ENCODE results near the gene NUP93. TPM values are rescaled to one million over a fixed set of nuclear protein-coding genes. Genes with fewer than 3 reads are reported as not detected.

NUP93 gene
- total RNA-seq, 1 donor from 2014 or later: 27.1 TPM

DNA sequence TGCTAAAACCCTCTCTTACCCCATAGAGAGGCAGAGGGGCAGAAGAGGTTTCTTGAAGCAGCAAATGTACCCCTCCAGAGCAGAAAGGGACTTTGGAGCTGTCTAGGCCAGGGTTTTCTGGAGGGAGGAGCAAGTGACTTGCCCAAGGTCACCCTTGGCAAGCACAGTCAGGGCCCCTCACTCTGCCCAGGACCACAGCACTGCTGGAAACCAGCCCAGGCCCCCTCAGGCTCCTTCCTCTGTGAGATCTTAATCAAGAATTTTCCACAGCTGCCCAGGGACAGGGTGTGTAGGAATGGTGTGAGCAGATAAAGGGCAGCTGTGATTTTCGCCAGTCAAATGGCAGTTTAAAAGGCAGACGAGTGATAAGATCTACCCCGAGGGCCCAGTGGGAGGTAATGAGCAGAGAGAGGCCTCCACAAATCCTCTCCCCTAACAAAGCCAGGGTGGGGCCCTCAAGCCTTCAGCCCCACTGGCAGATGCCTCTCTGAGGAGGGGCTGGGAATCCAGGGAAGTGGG, 131.2 kb downstream of the NUP93 start:
- Histone ChIP-seq H3K27me3 (ENCODE audit: low read depth) (no peaks in the 10 kb centered on the region), H3K4me3 (no peak overlapping the region), H3K36me3 (no peaks in the 10 kb centered on the region), H3K27ac (replicated peaks) (no peak overlapping the region), H3K4me1 (no peaks in the 10 kb centered on the region), H3K9me3 (replicated peaks) (no peaks in the 10 kb centered on the region)
- DNase-seq: no peak
- TF ChIP-seq, protein P1, sequence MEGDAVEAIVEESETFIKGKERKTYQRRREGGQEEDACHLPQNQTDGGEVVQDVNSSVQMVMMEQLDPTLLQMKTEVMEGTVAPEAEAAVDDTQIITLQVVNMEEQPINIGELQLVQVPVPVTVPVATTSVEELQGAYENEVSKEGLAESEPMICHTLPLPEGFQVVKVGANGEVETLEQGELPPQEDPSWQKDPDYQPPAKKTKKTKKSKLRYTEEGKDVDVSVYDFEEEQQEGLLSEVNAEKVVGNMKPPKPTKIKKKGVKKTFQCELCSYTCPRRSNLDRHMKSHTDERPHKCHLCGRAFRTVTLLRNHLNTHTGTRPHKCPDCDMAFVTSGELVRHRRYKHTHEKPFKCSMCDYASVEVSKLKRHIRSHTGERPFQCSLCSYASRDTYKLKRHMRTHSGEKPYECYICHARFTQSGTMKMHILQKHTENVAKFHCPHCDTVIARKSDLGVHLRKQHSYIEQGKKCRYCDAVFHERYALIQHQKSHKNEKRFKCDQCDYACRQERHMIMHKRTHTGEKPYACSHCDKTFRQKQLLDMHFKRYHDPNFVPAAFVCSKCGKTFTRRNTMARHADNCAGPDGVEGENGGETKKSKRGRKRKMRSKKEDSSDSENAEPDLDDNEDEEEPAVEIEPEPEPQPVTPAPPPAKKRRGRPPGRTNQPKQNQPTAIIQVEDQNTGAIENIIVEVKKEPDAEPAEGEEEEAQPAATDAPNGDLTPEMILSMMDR (IDR thresholded peaks at IDR 0.05; ENCODE audit: borderline replicate concordance): no peak
- intact Hi-C loops (cut with micrococcal nuclease): loop anchor here (10.0 kb wide), 2 partner anchors 84 to 184 kb away; no protein-coding TSS in a partner anchor

DNA sequence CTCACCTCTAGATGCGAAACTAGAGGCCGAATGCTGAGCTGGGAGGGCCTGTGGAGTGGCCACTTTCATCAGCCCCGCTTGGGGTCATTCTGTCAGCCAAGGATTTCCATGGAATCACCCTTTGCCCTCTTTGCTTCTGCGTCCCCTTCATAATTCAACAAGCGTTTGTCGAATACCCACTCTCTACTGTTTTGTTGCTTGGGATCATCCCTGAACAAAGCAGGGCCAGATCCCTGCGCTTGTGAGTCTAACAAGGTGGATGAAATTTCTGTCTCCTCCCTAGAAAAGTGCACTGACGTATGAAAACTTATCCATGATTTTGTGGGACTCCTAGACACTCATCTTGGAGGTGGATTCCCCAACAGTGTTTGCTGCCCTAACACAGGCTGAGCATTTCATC, 131.8 kb downstream of the NUP93 start:
- TF ChIP-seq, protein P1 (IDR thresholded peaks at IDR 0.05; ENCODE audit: borderline replicate concordance): no peak
- DNase-seq: no peak
- H3K4me1 ChIP-seq: no peaks in the 10 kb centered on the region
- intact Hi-C loops (cut with micrococcal nuclease): loop anchor here (10.0 kb wide), 2 partner anchors 83 to 183 kb away; no protein-coding TSS in a partner anchor
- H3K27me3 ChIP-seq (ENCODE audit: low read depth): no peaks in the 10 kb centered on the region
- H3K9me3 ChIP-seq (replicated peaks): no peaks in the 10 kb centered on the region
- no peaks in the 10 kb centered on the region for H3K36me3 ChIP-seq
- H3K27ac ChIP-seq (replicated peaks): no peak overlapping the region
- no peak overlapping the region for H3K4me3 ChIP-seq

DNA sequence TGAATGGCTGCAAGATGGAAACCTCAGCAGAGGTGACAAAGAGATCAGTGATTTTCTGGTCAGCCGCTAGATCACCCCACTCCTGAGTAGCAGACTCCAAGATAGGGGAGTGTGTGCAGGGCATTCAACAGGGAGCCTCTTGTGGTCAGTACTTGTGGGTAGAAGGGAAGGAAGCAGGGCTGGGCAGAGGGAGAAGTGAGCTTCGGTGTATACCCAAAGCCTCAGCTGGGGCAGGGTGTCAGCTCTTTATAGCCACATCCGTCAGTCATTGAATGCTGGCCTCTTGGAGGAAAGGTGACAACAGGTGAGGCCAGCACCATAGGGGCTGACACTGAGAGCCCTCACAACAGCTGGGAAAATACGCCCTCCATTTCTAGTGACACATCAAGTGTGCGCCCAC, 132.8 kb downstream of the NUP93 start:
- Histone ChIP-seq H3K9me3 (replicated peaks) (no peaks in the 10 kb centered on the region), H3K27me3 (ENCODE audit: low read depth) (no peaks in the 10 kb centered on the region), H3K4me3 (no peak overlapping the region), H3K4me1 (peaks cover 8% of the 10 kb centered on the region), H3K36me3 (no peaks in the 10 kb centered on the region), H3K27ac (replicated peaks) (no peak overlapping the region)
- DNase-seq: no peak
- TF ChIP-seq, protein P1 (IDR thresholded peaks at IDR 0.05; ENCODE audit: borderline replicate concordance): no peak
- intact Hi-C loops (cut with micrococcal nuclease): loop anchor here (10.0 kb wide), 2 partner anchors 82 to 182 kb away; no protein-coding TSS in a partner anchor

DNA sequence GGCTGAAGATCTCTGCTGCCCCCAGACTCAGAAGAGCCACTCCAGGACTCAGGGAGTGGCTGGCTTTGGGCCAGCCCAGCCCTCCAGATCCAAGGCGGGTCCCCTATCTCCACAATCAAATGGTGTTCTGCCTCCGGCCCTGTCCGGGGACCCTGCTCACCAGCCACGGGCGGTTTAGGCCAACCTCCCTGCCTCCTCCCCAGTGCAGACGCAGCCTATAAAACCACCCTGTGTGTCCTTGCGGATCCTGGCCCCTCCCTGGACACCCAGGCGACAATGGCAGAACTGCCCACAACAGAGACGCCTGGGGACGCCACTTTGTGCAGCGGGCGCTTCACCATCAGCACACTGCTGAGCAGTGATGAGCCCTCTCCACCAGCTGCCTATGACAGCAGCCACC, 135.0 kb downstream of the NUP93 start, which contains the start of gene SLC12A3:
Gene SLC12A3 (plus strand): TSS at position 248 of the 400 bp plus-strand sequence. CDS start 29 bp downstream, at position 277.
- Histone ChIP-seq H3K4me1 (peaks cover 9% of the 10 kb centered on the region), H3K27me3 (ENCODE audit: low read depth) (no peaks in the 10 kb centered on the region), H3K4me3 (no peak within 1 kb of the TSS), H3K36me3 (no peaks in the 10 kb centered on the region), H3K9me3 (replicated peaks) (no peaks in the 10 kb centered on the region), H3K27ac (replicated peaks) (no peak within 1 kb of the TSS)
- no peak for DNase-seq
- TF ChIP-seq, protein P1 (IDR thresholded peaks at IDR 0.05; ENCODE audit: borderline replicate concordance): no peak
- intact Hi-C loops (cut with micrococcal nuclease): loop anchor here (10.0 kb wide), 2 partner anchors 80 to 180 kb away; no protein-coding TSS in a partner anchor

DNA sequence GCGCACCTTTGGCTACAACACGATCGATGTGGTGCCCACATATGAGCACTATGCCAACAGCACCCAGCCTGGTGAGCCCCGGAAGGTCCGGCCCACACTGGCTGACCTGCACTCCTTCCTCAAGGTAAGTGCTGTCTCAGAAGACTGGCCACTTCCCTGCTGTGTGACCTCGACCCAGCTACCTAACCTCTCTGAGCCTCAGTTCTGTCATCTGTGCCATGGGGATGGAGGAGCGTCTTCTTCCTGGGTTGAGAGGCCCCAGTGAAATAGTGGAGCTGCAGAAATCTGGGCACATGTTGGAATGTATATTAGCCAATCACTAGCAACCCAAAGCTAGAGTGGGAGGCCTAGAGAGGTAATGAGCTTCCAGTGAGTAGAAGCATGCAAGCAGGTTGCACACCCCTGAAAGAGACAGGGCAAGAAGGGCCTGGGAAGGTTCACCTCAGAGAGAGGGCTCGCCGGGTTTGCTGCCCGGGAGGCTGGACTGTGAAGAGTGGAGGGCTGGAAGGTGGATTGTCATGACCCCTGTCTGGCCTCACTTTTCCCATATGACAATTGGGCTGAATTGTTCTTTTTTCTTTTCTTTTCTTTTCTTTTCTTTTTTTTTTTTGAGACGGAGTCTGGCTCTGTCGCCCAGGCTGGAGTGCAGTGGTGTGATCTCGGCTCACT, 135.6 kb downstream of the NUP93 start:
- H3K27me3 ChIP-seq (ENCODE audit: low read depth): no peaks in the 10 kb centered on the region
- no peaks in the 10 kb centered on the region for H3K9me3 ChIP-seq (replicated peaks)
- H3K36me3 ChIP-seq: no peaks in the 10 kb centered on the region
- no peak for DNase-seq
- TF ChIP-seq, protein P1 (IDR thresholded peaks at IDR 0.05; ENCODE audit: borderline replicate concordance): no peak
- peaks cover 9% of the 10 kb centered on the region for H3K4me1 ChIP-seq
- H3K4me3 ChIP-seq: no peak overlapping the region
- intact Hi-C loops (cut with micrococcal nuclease): loop anchor here (10.0 kb wide), 2 partner anchors 79 to 179 kb away; no protein-coding TSS in a partner anchor
- H3K27ac ChIP-seq (replicated peaks): no peak overlapping the region
